Stimulated activated CD4-positive, alpha-beta T cell treated with anti-CD3 and anti-CD28 coated beads, Interleukin-1b, Interleukin-23, amount 100 ng/mL, for 1 hour (primary cell): ENCODE results near the gene FMNL1.
"Not testable (repeated sequence)": the region's sequence is repeated elsewhere in the genome, so short reads cannot be mapped to it uniquely, and the experiment has no call there.

Source experiments
- DNase-seq, 2 donors: peaks; one replicate each; pipeline ENCODE4 v3.0.0-alpha.2; 2020; ENCODE audit warnings: low read depth in 2 of 2

Gene FMNL1

GRCh38 chr17:45234641-45235415 is 13.1 kb downstream of the FMNL1 start:
- DNase-seq, result no peak

- peak; percentile 60 to 74 for DNase-seq
These were observed 14.0 kb downstream of the FMNL1 start for GRCh38 chr17:45235416-45236281.

- DNase-seq, result no peak
These were observed 14.6 kb downstream of the FMNL1 start for GRCh38 chr17:45236282-45236606.

- DNase-seq, result no peak
These were observed 16.0 kb downstream of the FMNL1 start for GRCh38 chr17:45237686-45238085.

- DNase-seq, result no peak
These were observed 16.6 kb downstream of the FMNL1 start for GRCh38 chr17:45238155-45238774.

- DNase-seq, result no peak
These were observed 19.2 kb downstream of the FMNL1 start for GRCh38 chr17:45240905-45241327.

GRCh38 chr17:45241328-45242028 is 19.8 kb downstream of the FMNL1 start:
- DNase-seq, result no peak

- no peak for DNase-seq
These were observed 20.3 kb downstream of the FMNL1 start for GRCh38 chr17:45242029-45242414.

- no peak for DNase-seq
These were observed 22.1 kb downstream of the FMNL1 start for GRCh38 chr17:45243750-45244149.

GRCh38 chr17:45244725-45245656 is 23.3 kb downstream of the FMNL1 start:
- no peak for DNase-seq

GRCh38 chr17:45246338-45246737 is 24.7 kb downstream of the FMNL1 start:
- no peak for DNase-seq

GRCh38 chr17:45246861-45247428 is 25.3 kb downstream of the FMNL1 start:
- no peak for DNase-seq

- peak; percentile 92 for DNase-seq
These were observed 25.9 kb downstream of the FMNL1 start for GRCh38 chr17:45247429-45248131.

- peak in 1 of 2 donors; percentile 53 for DNase-seq
These were observed 26.7 kb downstream of the FMNL1 start for GRCh38 chr17:45248132-45248957.

GRCh38 chr17:45251931-45252330 is 30.2 kb downstream of the FMNL1 start:
- no peak for DNase-seq

- not testable (repeated sequence) for DNase-seq
These were observed 31.6 kb downstream of the FMNL1 start for GRCh38 chr17:45253237-45253636.

GRCh38 chr17:45253879-45254278 is 32.2 kb downstream of the FMNL1 start:
- no peak for DNase-seq

GRCh38 chr17:45255358-45255757 is 33.7 kb downstream of the FMNL1 start:
- no peak for DNase-seq
